HepG2 (cell line): ENCODE measurements around the gene XRCC1. TPM values are rescaled to one million over a fixed set of nuclear protein-coding genes. Genes with fewer than 3 reads are reported as not detected.

Source experiments
- AGO1 ChIP-seq: fragments of 200-400 bp; formaldehyde crosslinking; IDR thresholded peaks from 2 replicates; pipeline ENCODE4 v1.6.1; 2017; ENCODE audit warnings: mild to moderate bottlenecking, low read depth, low read length, moderate library complexity; ENCODE audit not compliant: poor library complexity, severe bottlenecking
- ARNTL ChIP-seq: sonication (generic); formaldehyde crosslinking; IDR thresholded peaks from 2 replicates; pipeline ENCODE4 v1.4.0; 2020; ENCODE audit warnings: mild to moderate bottlenecking, missing genetic modification reagents
- ASH2L ChIP-seq: fragments of 300-600, 200-600 bp; sonication (generic); IDR thresholded peaks from 2 replicates; pipeline ENCODE4 v1.7.0; 2017; ENCODE audit warnings: low read depth, mild to moderate bottlenecking, moderate library complexity, mixed read lengths, low read length; ENCODE audit not compliant: insufficient read length
- GATA4 ChIP-seq: sonication (generic); IDR thresholded peaks from 2 replicates; pipeline ENCODE4 v1.6.1; 2016; ENCODE audit warnings: antibody characterized with exemption, low read depth, borderline replicate concordance
- HNRNPLL ChIP-seq: fragments of 200-400 bp; formaldehyde crosslinking; IDR thresholded peaks from 2 replicates; pipeline ENCODE4 v1.6.1; 2017; ENCODE audit warnings: mild to moderate bottlenecking, low read depth, low read length; ENCODE audit not compliant: poor library complexity, severe bottlenecking
- KDM2A ChIP-seq: sonication (generic); formaldehyde crosslinking; IDR thresholded peaks from 2 replicates; pipeline ENCODE4 v1.4.0; 2020; ENCODE audit warnings: low read depth, missing genetic modification reagents, borderline replicate concordance
- MEIS1 ChIP-seq: sonication (generic); formaldehyde crosslinking; IDR thresholded peaks from 2 replicates; pipeline ENCODE4 v1.9.0; 2021; ENCODE audit warnings: mild to moderate bottlenecking, missing genetic modification reagents, moderate library complexity, borderline replicate concordance
- MIER3 ChIP-seq: IDR thresholded peaks from 2 replicates; pipeline ENCODE4 v1.6.1; 2016; ENCODE audit warnings: missing compliant biosample characterization, borderline replicate concordance
- MTF2 ChIP-seq: sonication (generic); formaldehyde crosslinking; IDR thresholded peaks from 2 replicates; pipeline ENCODE4 v1.5.0; 2020; ENCODE audit warnings: missing genetic modification reagents, borderline replicate concordance
- NFYB ChIP-seq: sonication (generic); formaldehyde crosslinking; IDR thresholded peaks from 2 replicates; pipeline ENCODE4 v1.4.0; 2020; ENCODE audit warnings: missing genetic modification reagents
- REXO4 ChIP-seq: sonication (generic); formaldehyde crosslinking; IDR thresholded peaks from 2 replicates; pipeline ENCODE4 v1.8.0; 2022; ENCODE audit warnings: missing genetic modification reagents, mild to moderate bottlenecking, borderline replicate concordance
- RXRA ChIP-seq: sonication (generic); formaldehyde crosslinking; IDR thresholded peaks from 2 replicates; pipeline ENCODE4 v1.5.1; 2020; ENCODE audit warnings: missing genetic modification reagents
- TCF7 ChIP-seq: sonication (generic); IDR thresholded peaks from 2 replicates; pipeline ENCODE4 v1.6.1; 2016; ENCODE audit warnings: antibody characterized with exemption, low read depth
- ZBTB1 ChIP-seq: sonication (generic); formaldehyde crosslinking; IDR thresholded peaks from 2 replicates; pipeline ENCODE4 v1.4.0; 2020; ENCODE audit warnings: missing genetic modification reagents, borderline replicate concordance
- ZNF543 ChIP-seq: sonication (generic); formaldehyde crosslinking; IDR thresholded peaks from 2 replicates; pipeline ENCODE4 v1.4.0; 2020; ENCODE audit warnings: mild to moderate bottlenecking, missing genetic modification reagents
- ZNF572 ChIP-seq: sonication (generic); formaldehyde crosslinking; IDR thresholded peaks from 2 replicates; pipeline ENCODE4 v1.5.1; 2020; ENCODE audit warnings: mild to moderate bottlenecking, missing genetic modification reagents
- ZNF577 ChIP-seq: sonication (generic); formaldehyde crosslinking; IDR thresholded peaks from 2 replicates; pipeline ENCODE4 v1.4.0; 2020; ENCODE audit warnings: mild to moderate bottlenecking, low read depth, missing genetic modification reagents, borderline replicate concordance
- ZNF597 ChIP-seq: sonication (generic); formaldehyde crosslinking; IDR thresholded peaks from 2 replicates; pipeline ENCODE4 v1.5.0; 2020; ENCODE audit warnings: missing genetic modification reagents
- ZNF614 ChIP-seq: IDR thresholded peaks from 2 replicates; pipeline ENCODE4 v1.6.1; 2018; ENCODE audit warnings: missing biosample characterization, missing genetic modification reagents, inconsistent platforms, borderline replicate concordance
- ZSCAN29 ChIP-seq: sonication (generic); formaldehyde crosslinking; conservative IDR thresholded peaks from 2 replicates; pipeline ENCODE4 v1.4.0; 2020; ENCODE audit warnings: mild to moderate bottlenecking, missing genetic modification reagents
- polyA plus RNA-seq, 8 experiments: library from polyadenylated mRNA; depleted of rRNA in 3 of 8; stranded (reverse) in 7 of 8; unstranded in 1 of 8; fragments of >200 nt; fragmentation: Illumina TruSeq in 4 of 8; extraction: Trizol in 4 of 8; gene quantifications; 2 replicates each; pipeline versions ENCODE4 v1.2.1 to v1.2.3, GENCODE V29; 2011 to 2016; ENCODE audit warnings: low read depth in 4 of 8, missing spikeins in 1 of 8, mixed read lengths in 1 of 8; ENCODE audit not compliant: insufficient read depth in 1 of 8
- total RNA-seq, 5 experiments: library from RNA; depleted of rRNA; stranded (reverse); fragments of >200 nt; fragmentation: Illumina TruSeq; extraction: Trizol; gene quantifications; 2 replicates each; pipeline ENCODE4 v1.2.3, GENCODE V29; 2016; ENCODE audit warnings: low read depth in 1 of 5
- TF ChIP-seq, protein P1 (sequence below): sonication (generic); formaldehyde crosslinking; IDR thresholded peaks from 2 replicates; pipeline ENCODE4 v1.4.0; 2020; ENCODE audit warnings: missing genetic modification reagents
- TF ChIP-seq, protein P2 (sequence below): sonication (generic); formaldehyde crosslinking; IDR thresholded peaks from 2 replicates; pipeline ENCODE4 v1.5.0; 2020; ENCODE audit warnings: mild to moderate bottlenecking, missing genetic modification reagents
- TF ChIP-seq, protein P3 (sequence below): sonication (generic); formaldehyde crosslinking; IDR thresholded peaks from 2 replicates; pipeline ENCODE4 v1.4.0; 2020; ENCODE audit warnings: mild to moderate bottlenecking, missing genetic modification reagents

Gene XRCC1
- total and polyA plus RNA-seq, 2 of the 13 experiments (the other 11 are each of a cell fraction or from before 2014, with no cell fraction given): 24.7 to 26.3 TPM

GRCh38 chr19:43619262-43620060 is 44.1 kb upstream of the XRCC1 start, which contains the start of gene ZNF428 (continued):
- peak; percentile 65; the same call in 1 of the 2 replicates for TF ChIP-seq ZNF614 (CRISPR knock-in tag)
- TF ChIP-seq REXO4 (CRISPR knock-in tag): peak; percentile 35; the same call in 1 of the 2 replicates
- peak; percentile 86 for TF ChIP-seq ASH2L
- TF ChIP-seq ZNF543: peak; percentile 68; the same call in 1 of the 2 replicates
- peak; percentile 87 for TF ChIP-seq RXRA (CRISPR knock-in tag)
- TF ChIP-seq, protein P1, sequence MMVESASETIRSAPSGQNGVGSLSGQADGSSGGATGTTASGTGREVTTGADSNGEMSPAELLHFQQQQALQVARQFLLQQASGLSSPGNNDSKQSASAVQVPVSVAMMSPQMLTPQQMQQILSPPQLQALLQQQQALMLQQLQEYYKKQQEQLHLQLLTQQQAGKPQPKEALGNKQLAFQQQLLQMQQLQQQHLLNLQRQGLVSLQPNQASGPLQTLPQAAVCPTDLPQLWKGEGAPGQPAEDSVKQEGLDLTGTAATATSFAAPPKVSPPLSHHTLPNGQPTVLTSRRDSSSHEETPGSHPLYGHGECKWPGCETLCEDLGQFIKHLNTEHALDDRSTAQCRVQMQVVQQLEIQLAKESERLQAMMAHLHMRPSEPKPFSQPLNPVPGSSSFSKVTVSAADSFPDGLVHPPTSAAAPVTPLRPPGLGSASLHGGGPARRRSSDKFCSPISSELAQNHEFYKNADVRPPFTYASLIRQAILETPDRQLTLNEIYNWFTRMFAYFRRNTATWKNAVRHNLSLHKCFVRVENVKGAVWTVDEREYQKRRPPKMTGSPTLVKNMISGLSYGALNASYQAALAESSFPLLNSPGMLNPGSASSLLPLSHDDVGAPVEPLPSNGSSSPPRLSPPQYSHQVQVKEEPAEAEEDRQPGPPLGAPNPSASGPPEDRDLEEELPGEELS (CRISPR knock-in tag): peak; percentile 16; the same call in 1 of the 2 replicates
- peak; percentile 72 for TF ChIP-seq ZNF597
- TF ChIP-seq ZNF572: no peak
- 0 out of 2 replicates have a peak, but pooled peaks have one; percentile 1 for TF ChIP-seq NFYB
- TF ChIP-seq MIER3 (CRISPR knock-in tag): no peak; the same call in 1 of the 2 replicates
- peak; percentile 98 for TF ChIP-seq HNRNPLL
- TF ChIP-seq ZSCAN29: 0 out of 2 replicates have a peak, but pooled peaks have one; percentile 43
- TF ChIP-seq MEIS1 (CRISPR knock-in tag): peak; percentile 83
- TF ChIP-seq TCF7: 0 out of 2 replicates have a peak, but pooled peaks have one; percentile 18
- no peak for TF ChIP-seq ZBTB1 (CRISPR knock-in tag)
- TF ChIP-seq, protein P2, sequence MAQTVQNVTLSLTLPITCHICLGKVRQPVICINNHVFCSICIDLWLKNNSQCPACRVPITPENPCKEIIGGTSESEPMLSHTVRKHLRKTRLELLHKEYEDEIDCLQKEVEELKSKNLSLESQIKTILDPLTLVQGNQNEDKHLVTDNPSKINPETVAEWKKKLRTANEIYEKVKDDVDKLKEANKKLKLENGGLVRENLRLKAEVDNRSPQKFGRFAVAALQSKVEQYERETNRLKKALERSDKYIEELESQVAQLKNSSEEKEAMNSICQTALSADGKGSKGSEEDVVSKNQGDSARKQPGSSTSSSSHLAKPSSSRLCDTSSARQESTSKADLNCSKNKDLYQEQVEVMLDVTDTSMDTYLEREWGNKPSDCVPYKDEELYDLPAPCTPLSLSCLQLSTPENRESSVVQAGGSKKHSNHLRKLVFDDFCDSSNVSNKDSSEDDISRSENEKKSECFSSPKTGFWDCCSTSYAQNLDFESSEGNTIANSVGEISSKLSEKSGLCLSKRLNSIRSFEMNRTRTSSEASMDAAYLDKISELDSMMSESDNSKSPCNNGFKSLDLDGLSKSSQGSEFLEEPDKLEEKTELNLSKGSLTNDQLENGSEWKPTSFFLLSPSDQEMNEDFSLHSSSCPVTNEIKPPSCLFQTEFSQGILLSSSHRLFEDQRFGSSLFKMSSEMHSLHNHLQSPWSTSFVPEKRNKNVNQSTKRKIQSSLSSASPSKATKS (CRISPR knock-in tag): no peak
- no peak for TF ChIP-seq ZNF577 (CRISPR knock-in tag)
- no peak; the same call in 1 of the 2 replicates for TF ChIP-seq ARNTL (CRISPR knock-in tag)
- TF ChIP-seq MTF2: no peak
- TF ChIP-seq, protein P3, sequence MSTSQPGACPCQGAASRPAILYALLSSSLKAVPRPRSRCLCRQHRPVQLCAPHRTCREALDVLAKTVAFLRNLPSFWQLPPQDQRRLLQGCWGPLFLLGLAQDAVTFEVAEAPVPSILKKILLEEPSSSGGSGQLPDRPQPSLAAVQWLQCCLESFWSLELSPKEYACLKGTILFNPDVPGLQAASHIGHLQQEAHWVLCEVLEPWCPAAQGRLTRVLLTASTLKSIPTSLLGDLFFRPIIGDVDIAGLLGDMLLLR (CRISPR knock-in tag): peak; percentile 82; the same call in 1 of the 2 replicates
- no peak; the same call in 1 of the 2 replicates for TF ChIP-seq GATA4
- peak; percentile 51 for TF ChIP-seq AGO1
- TF ChIP-seq KDM2A (CRISPR knock-in tag): peak; percentile 49; the same call in 1 of the 2 replicates
